ENCODE data around the gene VARS2. TPM values are rescaled to one million over a fixed set of nuclear protein-coding genes. Genes with fewer than 3 reads are reported as not detected.

Gene VARS2
- polyA plus RNA-seq, 1 donor (not counting 4 experiments of a cell fraction or from before 2014, with no cell fraction given) = 13.8 TPM

DNA sequence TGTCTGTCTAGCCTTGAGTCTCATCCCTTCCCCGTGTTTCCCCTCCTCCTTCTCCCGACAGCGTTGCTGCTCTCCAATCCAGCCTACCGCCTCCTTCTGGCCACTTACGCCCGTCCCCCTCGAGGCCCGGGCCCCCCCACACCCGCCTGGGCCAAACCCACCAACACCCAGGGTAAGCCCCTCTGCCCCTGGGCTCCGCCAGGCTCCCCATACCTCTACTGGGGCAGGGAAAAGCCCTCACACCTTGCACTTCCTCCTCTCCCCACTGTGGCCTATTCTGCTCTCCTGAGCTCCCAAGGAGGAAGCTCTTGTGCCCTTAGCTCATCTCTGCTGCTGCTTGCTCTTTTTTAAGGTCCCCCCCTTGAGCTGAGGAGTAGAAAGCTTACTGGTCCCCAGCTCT lies 18.7 kb upstream of the VARS2 start:
- H3K9me1 ChIP-seq (ENCODE audit: control insufficient read depth, extremely low read depth, insufficient read depth, low read length) = no peaks in the 10 kb centered on the region
- peaks cover 39% of the 10 kb centered on the region for H3K79me2 ChIP-seq (ENCODE audit: control insufficient read depth, insufficient read depth, low read length)
- H3K36me3 ChIP-seq (ENCODE audit: control insufficient read depth in 2 of 2, extremely low read depth in 1 of 2, insufficient read depth in 2 of 2, low read length in 2 of 2) = peaks cover 75 to 80% of the 10 kb centered on the region in 2 experiments
- no peak for TF ChIP-seq EZH2 (IDR thresholded peaks at IDR 0.05; ENCODE audit: low read length)
- TF ChIP-seq, protein P1, sequence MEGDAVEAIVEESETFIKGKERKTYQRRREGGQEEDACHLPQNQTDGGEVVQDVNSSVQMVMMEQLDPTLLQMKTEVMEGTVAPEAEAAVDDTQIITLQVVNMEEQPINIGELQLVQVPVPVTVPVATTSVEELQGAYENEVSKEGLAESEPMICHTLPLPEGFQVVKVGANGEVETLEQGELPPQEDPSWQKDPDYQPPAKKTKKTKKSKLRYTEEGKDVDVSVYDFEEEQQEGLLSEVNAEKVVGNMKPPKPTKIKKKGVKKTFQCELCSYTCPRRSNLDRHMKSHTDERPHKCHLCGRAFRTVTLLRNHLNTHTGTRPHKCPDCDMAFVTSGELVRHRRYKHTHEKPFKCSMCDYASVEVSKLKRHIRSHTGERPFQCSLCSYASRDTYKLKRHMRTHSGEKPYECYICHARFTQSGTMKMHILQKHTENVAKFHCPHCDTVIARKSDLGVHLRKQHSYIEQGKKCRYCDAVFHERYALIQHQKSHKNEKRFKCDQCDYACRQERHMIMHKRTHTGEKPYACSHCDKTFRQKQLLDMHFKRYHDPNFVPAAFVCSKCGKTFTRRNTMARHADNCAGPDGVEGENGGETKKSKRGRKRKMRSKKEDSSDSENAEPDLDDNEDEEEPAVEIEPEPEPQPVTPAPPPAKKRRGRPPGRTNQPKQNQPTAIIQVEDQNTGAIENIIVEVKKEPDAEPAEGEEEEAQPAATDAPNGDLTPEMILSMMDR (optimal IDR thresholded peaks at IDR 0.05 in 1 of 3, IDR thresholded peaks at IDR 0.05 in 1 of 3, conservative IDR thresholded peaks at IDR 0.05 in 1 of 3; ENCODE audit: extremely low read depth in 1 of 3, insufficient read depth in 2 of 3, low read length in 3 of 3) = no peak
- no peak overlapping the region for H3K27ac ChIP-seq (ENCODE audit: control insufficient read depth, insufficient read depth, low read length)
- peaks cover 2% of the 10 kb centered on the region for H3K4me1 ChIP-seq (ENCODE audit: control insufficient read depth, extremely low read depth, insufficient read depth, low read length)
- dilution Hi-C loops (cut with MboI; ENCODE audit: extremely low pct_ligation_motif_present, low sequenced_read_pairs) = no loop called here
- H3K4me3 ChIP-seq (ENCODE audit: control insufficient read depth in 2 of 3, extremely low read depth in 1 of 3, insufficient read depth in 2 of 3, low read depth in 1 of 3, low read length in 3 of 3) = no peak overlapping the region
- DNase-seq (ENCODE audit: low read depth, low spot score) (no peak), FAIRE-seq (no peak)
- H4K20me1 ChIP-seq (ENCODE audit: control insufficient read depth, extremely low read depth, insufficient read depth, low read length) = peaks cover 9% of the 10 kb centered on the region
- no peak overlapping the region for H3K9ac ChIP-seq (ENCODE audit: control insufficient read depth, extremely low read depth, insufficient read depth, low read length)
- H3K27me3 ChIP-seq (ENCODE audit: control insufficient read depth, extremely low read depth, insufficient read depth, low read length) = no peaks in the 10 kb centered on the region
- H3K9me3 ChIP-seq (ENCODE audit: control insufficient read depth, low read depth, low read length) = no peaks in the 10 kb centered on the region
- no peak overlapping the region for H3K4me2 ChIP-seq (ENCODE audit: control insufficient read depth, extremely low read depth, insufficient read depth, low read depth, low read length)
- H2AFZ ChIP-seq (ENCODE audit: control insufficient read depth, low read length) = no peak overlapping the region

DNA sequence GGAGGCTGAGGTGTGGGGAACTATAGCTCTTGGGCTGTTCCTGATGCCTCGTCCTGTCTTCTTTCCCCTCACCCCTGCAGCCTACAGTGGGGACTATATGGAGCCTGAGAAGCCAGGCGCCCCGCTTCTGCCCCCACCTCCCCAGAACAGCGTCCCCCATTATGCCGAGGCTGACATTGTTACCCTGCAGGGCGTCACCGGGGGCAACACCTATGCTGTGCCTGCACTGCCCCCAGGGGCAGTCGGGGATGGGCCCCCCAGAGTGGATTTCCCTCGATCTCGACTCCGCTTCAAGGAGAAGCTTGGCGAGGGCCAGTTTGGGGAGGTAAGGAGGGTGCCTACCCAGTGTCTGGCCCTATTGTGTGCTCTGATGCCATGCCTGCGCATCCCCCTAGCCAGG lies 17.5 kb upstream of the VARS2 start:
- no peak overlapping the region for H3K27ac ChIP-seq (ENCODE audit: control insufficient read depth, insufficient read depth, low read length)
- no peaks in the 10 kb centered on the region for H3K4me1 ChIP-seq (ENCODE audit: control insufficient read depth, extremely low read depth, insufficient read depth, low read length)
- H3K27me3 ChIP-seq (ENCODE audit: control insufficient read depth, extremely low read depth, insufficient read depth, low read length) = no peaks in the 10 kb centered on the region
- no peak overlapping the region for H3K4me3 ChIP-seq (ENCODE audit: control insufficient read depth in 2 of 3, extremely low read depth in 1 of 3, insufficient read depth in 2 of 3, low read depth in 1 of 3, low read length in 3 of 3)
- peaks cover 27% of the 10 kb centered on the region for H3K79me2 ChIP-seq (ENCODE audit: control insufficient read depth, insufficient read depth, low read length)
- dilution Hi-C loops (cut with MboI; ENCODE audit: extremely low pct_ligation_motif_present, low sequenced_read_pairs) = no loop called here
- H4K20me1 ChIP-seq (ENCODE audit: control insufficient read depth, extremely low read depth, insufficient read depth, low read length) = peaks cover 3% of the 10 kb centered on the region
- H3K9ac ChIP-seq (ENCODE audit: control insufficient read depth, extremely low read depth, insufficient read depth, low read length) = no peak overlapping the region
- H3K36me3 ChIP-seq (ENCODE audit: control insufficient read depth in 2 of 2, extremely low read depth in 1 of 2, insufficient read depth in 2 of 2, low read length in 2 of 2) = peaks cover 65 to 75% of the 10 kb centered on the region in 2 experiments
- TF ChIP-seq EZH2 (IDR thresholded peaks at IDR 0.05; ENCODE audit: low read length) = no peak
- TF ChIP-seq, protein P1 (optimal IDR thresholded peaks at IDR 0.05 in 1 of 3, IDR thresholded peaks at IDR 0.05 in 1 of 3, conservative IDR thresholded peaks at IDR 0.05 in 1 of 3; ENCODE audit: extremely low read depth in 1 of 3, insufficient read depth in 2 of 3, low read length in 3 of 3) = no peak
- no peak overlapping the region for H2AFZ ChIP-seq (ENCODE audit: control insufficient read depth, low read length)
- FAIRE-seq = no peak
- no peak overlapping the region for H3K4me2 ChIP-seq (ENCODE audit: control insufficient read depth, extremely low read depth, insufficient read depth, low read depth, low read length)
- no peaks in the 10 kb centered on the region for H3K9me1 ChIP-seq (ENCODE audit: control insufficient read depth, extremely low read depth, insufficient read depth, low read length)
- DNase-seq (ENCODE audit: low read depth, low spot score) = no peak
- H3K9me3 ChIP-seq (ENCODE audit: control insufficient read depth, low read depth, low read length) = no peaks in the 10 kb centered on the region

All from keratinocyte (primary cell).